Neural progenitor cell (in vitro differentiated cells): Measurements from ENCODE around the gene SRL.

Experiments
- CTCF ChIP-seq: fragments of 200-600 bp; sonication (generic); IDR thresholded peaks from 2 replicates; pipeline ENCODE4 v1.5.1; 2017; ENCODE audit warnings: antibody characterized with exemption, mild to moderate bottlenecking
- EZH2 ChIP-seq: fragments of 200-600 bp; sonication (generic); IDR thresholded peaks from 2 replicates; pipeline ENCODE4 v1.6.1; 2017; ENCODE audit warnings: antibody characterized with exemption, mild to moderate bottlenecking, moderate library complexity

DNA sequence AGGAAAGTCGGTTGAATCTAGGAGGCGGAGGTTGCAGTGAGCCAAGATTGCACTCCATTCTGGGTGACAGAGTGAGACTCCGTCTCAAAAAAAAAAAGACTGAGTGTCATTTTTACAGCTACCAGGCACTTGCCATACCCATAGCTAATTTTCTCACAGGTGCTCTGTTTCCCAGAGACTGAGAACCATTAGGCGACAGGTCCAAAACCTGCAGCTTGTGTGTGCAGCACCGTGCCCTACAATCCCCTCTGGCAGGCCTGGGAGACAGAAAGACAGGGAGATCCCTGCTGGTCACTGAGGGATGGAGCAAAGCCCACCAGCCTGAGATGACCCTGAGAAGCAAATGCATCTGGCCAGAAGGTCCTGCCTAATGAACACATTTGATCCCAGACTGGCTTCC, 28.2 kb upstream of the SRL start:
- TF ChIP-seq CTCF (no peak), EZH2 (no peak)
